GM19193 (cell line): ENCODE data around the gene TTLL4.

Source experiments
- POLR2A ChIP-seq: IDR thresholded peaks from 4 replicates; pipeline ENCODE4 v1.6.1; 2011; ENCODE audit not compliant: insufficient read depth, insufficient read length; ENCODE audit errors: extremely low read depth

The TTLL4 gene

DNA sequence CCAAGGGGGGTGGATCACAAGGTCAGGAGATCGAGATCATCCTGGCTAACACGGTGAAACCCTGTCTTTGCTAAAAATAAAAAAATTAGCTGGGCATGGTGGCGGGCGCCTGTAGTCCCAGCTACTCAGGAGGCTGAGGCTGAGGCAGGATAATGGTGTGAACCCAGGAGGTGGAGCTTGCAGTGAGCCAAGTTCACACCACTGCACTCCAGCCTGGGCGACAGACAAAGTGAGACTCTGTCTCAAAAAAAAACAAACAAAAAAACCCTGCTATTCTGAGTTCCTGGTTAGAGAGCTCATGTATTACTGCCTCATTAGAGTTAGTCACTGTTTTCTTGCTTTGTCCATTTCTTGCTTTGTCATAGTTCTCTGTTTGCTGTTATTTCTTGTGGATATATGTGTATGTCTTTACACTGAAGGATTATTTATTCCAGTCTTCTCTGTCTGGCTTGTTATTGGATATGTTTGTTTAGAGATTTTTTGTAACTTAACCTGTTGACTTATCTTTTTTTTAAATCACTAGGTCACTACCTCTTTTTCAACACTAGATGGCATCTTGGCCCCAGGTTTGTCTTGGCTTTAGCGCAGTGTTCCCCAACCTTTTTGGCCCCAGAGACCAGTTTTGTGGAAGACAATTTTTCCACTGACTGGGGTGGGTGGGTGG lies 17.0 kb downstream of the TTLL4 start:
- TF ChIP-seq POLR2A: no peak

DNA sequence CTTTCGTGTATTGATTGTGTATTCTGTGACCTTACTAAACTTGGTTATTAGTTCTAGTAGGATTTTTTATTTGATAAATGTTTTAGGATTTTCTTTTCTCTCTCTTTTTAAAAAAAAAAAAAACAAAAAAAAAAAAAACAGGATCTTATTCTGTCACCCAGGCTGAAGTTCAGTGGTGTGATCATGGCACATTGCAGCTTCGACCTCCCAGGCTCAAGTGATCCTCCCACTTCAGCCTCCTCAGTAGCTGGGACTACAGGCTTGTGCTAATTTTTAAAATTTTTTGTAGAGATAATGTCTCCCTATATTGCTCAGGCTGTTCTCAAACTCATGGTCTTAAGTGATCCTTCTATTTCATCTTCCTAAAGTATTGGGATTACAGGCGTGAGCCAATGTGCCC lies 19.0 kb downstream of the TTLL4 start:
- TF ChIP-seq POLR2A: no peak

DNA sequence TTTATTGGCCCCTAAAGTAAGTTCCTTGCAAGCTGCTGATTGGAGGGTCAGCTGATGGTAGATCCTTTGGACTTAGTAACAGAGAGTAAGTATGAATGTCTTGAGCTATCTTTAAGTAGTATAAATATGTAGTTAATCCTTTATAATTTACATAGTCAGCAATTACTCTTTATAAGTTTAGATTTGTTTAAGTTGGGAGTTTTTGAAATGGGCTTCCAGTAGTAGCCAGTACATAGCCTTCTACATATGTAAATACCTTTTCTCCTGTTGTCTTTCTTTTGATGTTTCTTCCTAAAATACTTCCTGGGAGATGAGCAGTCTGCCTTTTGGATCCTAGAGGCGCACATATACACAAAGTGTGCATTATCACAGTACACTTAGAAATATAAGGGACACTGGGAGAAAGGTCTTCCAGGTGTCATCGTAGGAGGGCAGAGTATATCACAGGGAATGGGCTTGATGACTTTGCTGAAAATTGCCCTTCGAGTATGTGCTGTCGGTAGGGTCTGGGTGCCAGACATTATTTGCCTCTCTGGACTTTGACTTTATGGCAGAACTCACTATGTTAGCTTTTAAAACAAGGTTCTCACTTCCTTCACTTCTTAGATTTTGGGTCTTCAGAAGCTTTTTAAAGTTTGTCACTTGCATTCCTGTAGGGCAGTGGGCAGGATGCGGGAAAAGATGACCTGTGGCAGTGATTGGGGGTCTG lies 21.6 kb downstream of the TTLL4 start:
- TF ChIP-seq POLR2A: no peak

DNA sequence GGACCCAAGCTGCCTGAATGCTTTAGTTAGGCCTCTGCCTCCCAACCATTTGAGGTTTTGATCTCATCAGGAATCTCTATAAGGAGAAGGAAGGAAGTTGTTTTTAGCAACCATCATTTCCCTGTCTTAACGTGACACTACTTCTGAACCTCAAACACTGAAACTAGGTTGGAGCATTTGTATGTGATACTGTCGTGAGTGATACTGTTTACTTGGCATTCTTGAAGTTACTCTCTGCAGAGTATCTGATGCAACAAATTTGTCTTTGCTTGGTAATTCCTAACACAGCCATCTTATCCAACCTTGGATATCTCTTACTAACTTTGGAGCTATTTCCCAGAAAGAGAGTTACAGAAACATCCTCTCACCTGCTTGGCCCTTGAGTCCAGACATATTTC lies 22.1 kb downstream of the TTLL4 start:
- no peak for TF ChIP-seq POLR2A

- TF ChIP-seq POLR2A: no peak
These were observed 22.8 kb downstream of the TTLL4 start for GRCh38 chr2:218733171-218734021.

- no peak for TF ChIP-seq POLR2A
These were observed 23.7 kb downstream of the TTLL4 start for GRCh38 chr2:218734190-218734975.

DNA sequence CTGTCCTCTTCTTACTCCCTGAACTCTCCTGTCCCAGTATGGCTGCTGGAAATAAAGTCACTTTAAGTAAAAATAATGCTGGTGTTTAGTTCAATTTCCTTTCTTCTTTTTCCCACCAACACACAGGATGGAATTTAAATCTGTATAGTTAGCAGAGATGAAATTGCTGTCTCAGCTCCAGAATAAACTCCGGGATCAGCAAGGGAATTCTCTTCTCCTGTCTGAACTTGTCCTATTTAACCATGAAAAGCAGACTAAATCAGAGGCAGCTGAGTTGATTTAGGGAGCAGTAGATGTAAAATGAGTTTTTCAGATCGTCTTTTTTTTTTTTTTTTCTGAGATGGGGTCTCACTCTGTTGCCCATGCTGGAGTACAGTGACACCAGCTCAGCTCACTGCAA lies 25.9 kb downstream of the TTLL4 start:
- TF ChIP-seq POLR2A: no peak

GRCh38 chr2:218743068-218743467 lies 32.4 kb downstream of the TTLL4 start:
- no peak for TF ChIP-seq POLR2A

DNA sequence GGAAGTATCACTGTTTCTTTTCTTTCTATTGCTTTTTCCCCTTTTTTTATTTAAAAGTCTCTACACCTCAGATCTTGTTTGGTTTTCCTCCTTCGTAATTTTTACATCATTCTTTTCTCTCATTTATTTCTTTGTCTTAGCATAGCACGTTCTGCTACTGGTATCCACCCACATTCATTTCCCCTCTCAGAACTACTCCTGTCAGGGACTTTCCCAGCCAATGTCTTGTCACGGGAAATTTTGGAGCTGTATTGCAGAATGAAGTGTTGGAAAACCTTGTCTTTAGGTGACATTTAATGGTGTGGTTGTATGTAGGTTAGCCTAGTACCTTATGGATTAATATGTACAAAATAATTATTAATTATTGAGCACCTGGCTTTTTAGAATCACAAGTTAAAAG lies 34.0 kb downstream of the TTLL4 start:
- TF ChIP-seq POLR2A: no peak

DNA sequence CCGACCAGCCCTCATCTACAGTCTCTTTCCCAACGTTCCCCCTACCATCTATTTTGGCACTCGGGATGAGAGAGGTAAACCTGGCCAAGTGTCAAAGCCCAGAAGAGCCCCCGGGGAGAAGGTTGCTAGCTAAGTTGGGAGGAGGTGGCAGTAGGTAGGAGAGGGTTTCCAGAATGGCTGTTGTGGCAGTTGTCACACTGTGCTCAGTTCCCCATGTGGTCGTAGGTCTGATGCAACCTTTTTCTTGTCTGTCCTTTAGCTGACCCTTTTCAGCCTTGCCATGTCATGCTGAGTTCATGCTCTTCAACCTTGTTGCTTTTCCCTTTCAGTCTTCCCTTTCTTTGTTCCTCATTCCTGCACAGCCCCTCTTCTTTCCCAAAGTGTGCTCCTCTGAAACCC lies 34.5 kb downstream of the TTLL4 start:
- TF ChIP-seq POLR2A: no peak

GRCh38 chr2:218745559-218746469 lies 35.2 kb downstream of the TTLL4 start:
- TF ChIP-seq POLR2A: no peak

GRCh38 chr2:218746470-218746795 lies 35.8 kb downstream of the TTLL4 start:
- no peak for TF ChIP-seq POLR2A

DNA sequence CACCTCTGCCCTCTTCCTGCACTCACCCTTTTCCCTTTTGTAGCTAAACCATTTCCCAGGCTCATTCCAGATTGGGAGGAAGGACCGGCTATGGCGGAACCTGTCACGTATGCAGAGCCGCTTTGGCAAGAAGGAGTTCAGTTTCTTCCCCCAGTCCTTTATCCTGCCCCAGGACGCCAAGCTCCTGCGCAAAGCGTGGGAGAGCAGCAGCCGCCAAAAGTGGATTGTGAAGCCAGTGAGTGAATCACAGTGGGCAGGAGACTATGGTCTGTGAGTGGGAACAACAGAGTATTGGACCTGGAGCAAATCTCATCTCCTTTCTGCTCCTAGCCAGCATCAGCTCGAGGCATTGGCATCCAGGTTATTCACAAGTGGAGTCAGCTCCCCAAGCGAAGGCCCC lies 36.3 kb downstream of the TTLL4 start:
- no peak for TF ChIP-seq POLR2A
